Bronchus fibroblast of lung (primary cell): ENCODE results near the gene MLST8. TPM values are rescaled to one million over a fixed set of nuclear protein-coding genes. Genes with fewer than 3 reads are reported as not detected.

Source experiments
- total RNA-seq: library from RNA; depleted of rRNA; stranded (reverse); fragments of >200 nt; gene quantifications from 2 replicates; pipeline ENCODE4 v1.2.3, GENCODE V29; 2015

MLST8 gene
- total RNA-seq = 80.4 and 86.6 TPM in 2 replicates

DNA sequence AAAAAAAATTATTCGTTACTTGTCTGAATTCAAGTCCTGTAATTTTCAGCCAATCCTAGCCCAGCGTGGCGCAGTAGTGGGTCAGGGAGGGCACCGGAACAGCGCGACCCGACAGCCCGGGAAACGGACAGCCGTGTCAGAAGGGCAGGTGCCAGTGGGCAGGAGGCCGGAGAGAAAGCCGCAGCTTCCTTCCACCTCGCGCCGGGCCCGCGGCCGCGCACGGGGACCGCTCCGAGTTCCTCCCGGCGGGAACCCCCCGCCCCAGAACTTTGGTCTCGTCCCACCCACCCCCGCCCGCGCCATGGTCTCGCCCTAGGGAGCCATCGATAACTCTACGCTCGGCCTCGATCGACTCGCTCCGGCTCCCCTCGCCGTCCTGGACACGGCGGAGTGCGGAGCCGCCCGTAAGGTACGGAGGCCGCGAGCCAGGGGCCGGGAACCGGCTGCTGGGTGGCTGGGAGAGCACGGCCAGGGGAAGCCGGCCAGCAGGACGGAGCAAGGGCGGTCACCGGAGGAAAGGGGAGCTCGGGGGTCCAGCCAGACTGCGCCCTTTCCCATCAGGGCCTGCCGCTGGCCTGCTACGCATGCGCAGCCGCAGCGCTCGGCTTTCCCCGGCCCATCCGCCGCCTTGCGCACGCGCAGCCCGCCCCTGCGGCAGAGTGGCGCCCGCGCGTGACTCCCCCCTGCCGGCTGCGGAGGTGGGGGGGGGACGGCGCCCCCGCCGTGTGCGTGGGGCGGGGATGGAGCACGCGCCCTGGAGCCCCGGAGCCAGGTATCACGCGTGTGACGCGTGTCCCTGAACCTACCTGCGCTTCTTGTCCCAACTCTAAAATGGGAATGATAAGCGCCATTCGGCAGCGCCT is at the start of gene MLST8:
TSS of gene MLST8 (plus strand) at position 351 of the 863 bp plus-strand sequence. CDS start 632 bp downstream, outside the sequence.

GRCh38 chr16:2196162-2196980 is 8.9 kb upstream of the MLST8 start, which contains the start of gene CASKIN1:
Gene CASKIN1 (minus strand): TSS chr16:2196605. CDS start chr16:2196432, 173 bp downstream.

GRCh38 chr16:2210386-2211365 is 5.4 kb downstream of the MLST8 start, which contains the start of gene BRICD5:
Gene BRICD5 (minus strand): TSS chr16:2210863. CDS start chr16:2210833, 30 bp downstream.

GRCh38 chr16:2214719-2214968 is 9.4 kb downstream of the MLST8 start, which contains the start of gene PGP:
Gene PGP (minus strand): TSS chr16:2214840. CDS start chr16:2214777, 63 bp downstream.

GRCh38 chr16:2223221-2223941 is 18.1 kb downstream of the MLST8 start, which contains the start of gene E4F1:
Gene E4F1 (plus strand): TSS chr16:2223591. CDS start chr16:2223614, 23 bp downstream.

GRCh38 chr16:2236337-2237101 is 31.3 kb downstream of the MLST8 start, which contains the start of gene DNASE1L2:
Gene DNASE1L2 (plus strand): TSS chr16:2236444. CDS start chr16:2236817, 373 bp downstream.

GRCh38 chr16:2251296-2252111 is 46.2 kb downstream of the MLST8 start, which contains the start of gene ECI1:
Gene ECI1 (minus strand): TSS chr16:2251587. CDS start chr16:2251566, 21 bp downstream.

Other genes with a start within 250 kb of the MLST8 start
- gene NDUFB10, start 245.9 kb upstream of the MLST8 start, total RNA-seq = 323 and 367 TPM in 2 replicates
- 4,271 and 4,630 TPM in 2 replicates for gene RPS2, start 240.6 kb upstream of the MLST8 start, total RNA-seq
- gene RNF151, start 238.6 kb upstream of the MLST8 start, total RNA-seq = not detected in 2 replicates
- 94.1 and 97.0 TPM in 2 replicates for gene TBL3, start 233.4 kb upstream of the MLST8 start, total RNA-seq
- gene NOXO1, start 224.0 kb upstream of the MLST8 start, total RNA-seq = not detected in 2 replicates
- gene GFER, start 221.3 kb upstream of the MLST8 start, total RNA-seq = 21.1 and 43.7 TPM in 2 replicates
- gene SYNGR3, start 215.5 kb upstream of the MLST8 start, total RNA-seq = 4.2 and 8.4 TPM in 2 replicates
- gene ZNF598, start 195.6 kb upstream of the MLST8 start, total RNA-seq = 44.0 and 45.6 TPM in 2 replicates
- gene NPW, start 185.7 kb upstream of the MLST8 start, total RNA-seq = 1.6 and 1.8 TPM in 2 replicates
- gene NHERF2, start 178.6 kb upstream of the MLST8 start, total RNA-seq = 47.4 and 58.7 TPM in 2 replicates
- 49.2 and 53.0 TPM in 2 replicates for gene NTHL1, start 157.6 kb upstream of the MLST8 start, total RNA-seq
- 36.0 and 55.9 TPM in 2 replicates for gene TSC2, start 157.5 kb upstream of the MLST8 start, total RNA-seq
- gene PKD1, start 69.6 kb upstream of the MLST8 start, total RNA-seq = 74.8 and 88.1 TPM in 2 replicates
- gene RAB26, start 56.8 kb upstream of the MLST8 start, total RNA-seq = 1.5 and 3.3 TPM in 2 replicates
- gene TRAF7, start 49.7 kb upstream of the MLST8 start, total RNA-seq = 54.0 and 62.0 TPM in 2 replicates
- gene CASKIN1, start 8.8 kb upstream of the MLST8 start, total RNA-seq = under 0.01 TPM in 1 of 2 replicates, not detected in the other
- gene BRICD5, start 5.4 kb downstream of the MLST8 start, total RNA-seq = 1.3 and 2.7 TPM in 2 replicates
- 24.5 and 27.1 TPM in 2 replicates for gene PGP, start 9.4 kb downstream of the MLST8 start, total RNA-seq
- 22.9 and 25.2 TPM in 2 replicates for gene E4F1, start 18.1 kb downstream of the MLST8 start, total RNA-seq
- gene DNASE1L2, start 31.0 kb downstream of the MLST8 start, total RNA-seq = 0.15 and 1.0 TPM in 2 replicates
- 54.3 and 66.3 TPM in 2 replicates for gene ECI1, start 46.1 kb downstream of the MLST8 start, total RNA-seq
- gene RNPS1, start 62.7 kb downstream of the MLST8 start, total RNA-seq = 218 and 221 TPM in 2 replicates
- gene ABCA3, start 135.3 kb downstream of the MLST8 start, total RNA-seq = 0.15 and 0.34 TPM in 2 replicates
- gene CCNF, start 224.0 kb downstream of the MLST8 start, total RNA-seq = 39.3 and 42.1 TPM in 2 replicates